PC-9 (cell line): ENCODE measurements around the gene EML1. TPM values are rescaled to one million over a fixed set of nuclear protein-coding genes. Genes with fewer than 3 reads are reported as not detected.

Experiments
- BruUV-seq: library from RNA; stranded (reverse); fragments of 400-500 nt; replicated peaks from 2 replicates; lab custom pipeline; 2021; lab: Mats Ljungman, UMichigan
- CTCF ChIA-PET: fragments of 300-600 bp; sonication (Branson Sonifier 250); formaldehyde crosslinking; loops from one replicate; lab custom pipeline; 2022; ENCODE audit warnings: antibody characterized with exemption; lab: Charles Lee
- POLR2A ChIA-PET: fragments of 300-600 bp; sonication (Branson Sonifier 250); formaldehyde crosslinking; loops from one replicate; lab custom pipeline; 2022; ENCODE audit warnings: antibody characterized with exemption; ENCODE audit not compliant: unreplicated experiment; lab: Charles Lee
- DNase-seq, 2 experiments: peaks; one replicate each; pipeline versions ENCODE4 v3.0.0 to v3.0.0-alpha.2; 2015 to 2022; ENCODE audit warnings: mixed read lengths in 1 of 2
- H2AFZ ChIP-seq: fragments of 200-600 bp; sonication (generic); 2 replicates; pipeline ENCODE4 v1.8.1; 2017; ENCODE audit warnings: antibody characterized with exemption
- H3F3A ChIP-seq: fragments of 200-600 bp; sonication (generic); 2 replicates; pipeline ENCODE4 v1.8.1; 2017; ENCODE audit warnings: antibody characterized with exemption, mild to moderate bottlenecking, low read depth; ENCODE audit not compliant: insufficient read depth
- H3K27ac ChIP-seq: fragments of 200-600 bp; sonication (generic); 2 replicates; pipeline ENCODE4 v1.6.1; 2016; ENCODE audit warnings: mixed run types
- H3K27me3 ChIP-seq: fragments of 200-600 bp; sonication (generic); 2 replicates; pipeline ENCODE4 v1.6.1; 2016; ENCODE audit warnings: low read depth, mixed run types; ENCODE audit not compliant: insufficient read depth
- H3K36me3 ChIP-seq: fragments of 200-600 bp; sonication (generic); 2 replicates; pipeline ENCODE4 v1.6.1; 2016; ENCODE audit warnings: low read depth, mixed run types
- H3K4me1 ChIP-seq: fragments of 200-600 bp; sonication (generic); replicated peaks from 2 replicates; pipeline ENCODE4 v1.6.1; 2016; ENCODE audit warnings: mixed run types; ENCODE audit not compliant: insufficient read depth
- H3K4me2 ChIP-seq: fragments of 200-600 bp; sonication (generic); 2 replicates; pipeline ENCODE4 v1.6.1; 2017; ENCODE audit warnings: mixed run types
- H3K4me3 ChIP-seq: fragments of 200-600 bp; sonication (generic); 2 replicates; pipeline ENCODE4 v1.6.1; 2016; ENCODE audit warnings: mixed run types
- H3K79me2 ChIP-seq: fragments of 200-600 bp; sonication (generic); 2 replicates; pipeline ENCODE4 v1.6.1; 2017; ENCODE audit warnings: low read depth, mixed run types
- H3K9me2 ChIP-seq: fragments of 200-600 bp; sonication (generic); 2 replicates; pipeline ENCODE4 v1.8.1; 2017; ENCODE audit warnings: mild to moderate bottlenecking; ENCODE audit not compliant: insufficient read depth
- H3K9me3 ChIP-seq: fragments of 200-600 bp; sonication (generic); 2 replicates; pipeline ENCODE4 v1.8.1; 2016; ENCODE audit warnings: low read depth; ENCODE audit not compliant: insufficient read depth
- H4K20me1 ChIP-seq: fragments of 200-600 bp; sonication (generic); 2 replicates; pipeline ENCODE4 v1.8.1; 2017; ENCODE audit not compliant: insufficient read depth
- EZH2 ChIP-seq: fragments of 200-600 bp; sonication (generic); IDR thresholded peaks from 2 replicates; pipeline ENCODE4 v1.8.0; 2017; ENCODE audit warnings: antibody characterized with exemption, low read depth
- intact Hi-C: fragments of 100-400 bp; cut with micrococcal nuclease; formaldehyde crosslinking; loops from one replicate; pipeline ENCODE4 v1.10.0; 2022; ENCODE audit not compliant: unreplicated experiment
- total RNA-seq: library from RNA; stranded (reverse); gene quantifications from 2 replicates; pipeline ENCODE4 v1.2.3, GENCODE V29; 2021
- TF ChIP-seq, protein P1 (sequence below): fragments of 200-600 bp; sonication (generic); conservative IDR thresholded peaks from 2 replicates; pipeline ENCODE4 v1.6.1; 2017; ENCODE audit warnings: mixed run types, antibody characterized with exemption, mild to moderate bottlenecking, moderate library complexity

Gene EML1
- total RNA-seq, 1 experiment from 2014 or later: 1.8 TPM

DNA sequence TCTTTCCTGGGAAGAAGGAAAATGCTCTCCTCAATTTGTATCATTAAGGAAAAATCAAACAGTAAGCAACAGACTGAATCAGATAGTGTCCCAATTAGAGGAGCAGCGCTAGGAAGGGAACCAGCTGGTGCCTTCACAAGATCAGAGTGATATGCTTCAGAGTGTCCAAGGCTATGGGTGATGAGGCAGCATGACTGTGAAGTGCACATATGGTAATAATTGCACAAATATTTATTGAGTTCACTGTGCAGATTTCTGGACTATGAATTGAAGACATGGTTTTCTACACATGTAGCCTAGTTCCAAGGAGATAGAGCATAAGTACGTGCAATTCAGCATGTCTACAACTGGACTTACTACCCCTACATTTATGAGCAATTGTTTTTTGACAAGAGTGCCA is 193.2 kb downstream of the EML1 start:
- DNase-seq: no peak
- Histone ChIP-seq H3K79me2 (no peaks in the 10 kb centered on the region), H3K4me3 (no peak overlapping the region), H3F3A (no peaks in the 10 kb centered on the region; the same call in 1 of the 2 replicates), H3K9me2 (no peaks in the 10 kb centered on the region), H3K36me3 (no peaks in the 10 kb centered on the region), H3K4me1 (no peaks in the 10 kb centered on the region), H3K4me2 (no peak overlapping the region), H4K20me1 (no peaks in the 10 kb centered on the region), H3K27ac (no peak overlapping the region), H3K27me3 (no peaks in the 10 kb centered on the region), H3K9me3 (no peaks in the 10 kb centered on the region), H2AFZ (no peak overlapping the region)
- ChIA-PET POLR2A (no interaction called here), CTCF (no interaction called here)
- TF ChIP-seq, protein P1, sequence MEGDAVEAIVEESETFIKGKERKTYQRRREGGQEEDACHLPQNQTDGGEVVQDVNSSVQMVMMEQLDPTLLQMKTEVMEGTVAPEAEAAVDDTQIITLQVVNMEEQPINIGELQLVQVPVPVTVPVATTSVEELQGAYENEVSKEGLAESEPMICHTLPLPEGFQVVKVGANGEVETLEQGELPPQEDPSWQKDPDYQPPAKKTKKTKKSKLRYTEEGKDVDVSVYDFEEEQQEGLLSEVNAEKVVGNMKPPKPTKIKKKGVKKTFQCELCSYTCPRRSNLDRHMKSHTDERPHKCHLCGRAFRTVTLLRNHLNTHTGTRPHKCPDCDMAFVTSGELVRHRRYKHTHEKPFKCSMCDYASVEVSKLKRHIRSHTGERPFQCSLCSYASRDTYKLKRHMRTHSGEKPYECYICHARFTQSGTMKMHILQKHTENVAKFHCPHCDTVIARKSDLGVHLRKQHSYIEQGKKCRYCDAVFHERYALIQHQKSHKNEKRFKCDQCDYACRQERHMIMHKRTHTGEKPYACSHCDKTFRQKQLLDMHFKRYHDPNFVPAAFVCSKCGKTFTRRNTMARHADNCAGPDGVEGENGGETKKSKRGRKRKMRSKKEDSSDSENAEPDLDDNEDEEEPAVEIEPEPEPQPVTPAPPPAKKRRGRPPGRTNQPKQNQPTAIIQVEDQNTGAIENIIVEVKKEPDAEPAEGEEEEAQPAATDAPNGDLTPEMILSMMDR: no peak
- no peak for TF ChIP-seq EZH2
- no TSS peak for BruUV-seq
- intact Hi-C loops: no loop called here

DNA sequence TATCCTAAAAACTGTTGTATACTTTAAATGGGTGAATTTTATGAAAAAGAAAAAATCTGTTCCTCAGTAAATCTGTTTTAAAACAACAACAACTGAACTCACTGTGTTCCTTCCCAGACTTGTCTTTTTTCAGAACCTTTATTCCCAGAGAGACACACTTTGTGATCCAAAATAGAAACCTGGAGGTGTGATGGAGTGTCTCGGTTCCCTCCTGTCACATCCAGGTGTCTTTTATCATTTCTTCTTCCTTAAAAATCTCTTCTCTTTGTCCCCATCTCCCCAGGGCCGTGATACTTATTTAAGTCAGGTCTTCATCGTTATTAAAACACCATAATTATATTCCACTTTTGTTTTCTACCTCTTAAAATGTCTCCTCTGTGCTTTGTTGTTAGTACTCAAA is 195.8 kb downstream of the EML1 start:
- Histone ChIP-seq H3K9me2 (no peaks in the 10 kb centered on the region), H3F3A (no peaks in the 10 kb centered on the region), H4K20me1 (no peaks in the 10 kb centered on the region), H2AFZ (no peak overlapping the region), H3K9me3 (no peaks in the 10 kb centered on the region), H3K79me2 (no peaks in the 10 kb centered on the region), H3K27ac (no peak overlapping the region), H3K27me3 (no peaks in the 10 kb centered on the region), H3K4me3 (no peak overlapping the region), H3K4me2 (no peak overlapping the region), H3K36me3 (no peaks in the 10 kb centered on the region), H3K4me1 (no peaks in the 10 kb centered on the region)
- TF ChIP-seq EZH2: no peak
- TF ChIP-seq, protein P1: no peak
- intact Hi-C loops: no loop called here
- DNase-seq: no peak
- BruUV-seq: no TSS peak
- ChIA-PET POLR2A (no interaction called here), CTCF (no interaction called here)

DNA sequence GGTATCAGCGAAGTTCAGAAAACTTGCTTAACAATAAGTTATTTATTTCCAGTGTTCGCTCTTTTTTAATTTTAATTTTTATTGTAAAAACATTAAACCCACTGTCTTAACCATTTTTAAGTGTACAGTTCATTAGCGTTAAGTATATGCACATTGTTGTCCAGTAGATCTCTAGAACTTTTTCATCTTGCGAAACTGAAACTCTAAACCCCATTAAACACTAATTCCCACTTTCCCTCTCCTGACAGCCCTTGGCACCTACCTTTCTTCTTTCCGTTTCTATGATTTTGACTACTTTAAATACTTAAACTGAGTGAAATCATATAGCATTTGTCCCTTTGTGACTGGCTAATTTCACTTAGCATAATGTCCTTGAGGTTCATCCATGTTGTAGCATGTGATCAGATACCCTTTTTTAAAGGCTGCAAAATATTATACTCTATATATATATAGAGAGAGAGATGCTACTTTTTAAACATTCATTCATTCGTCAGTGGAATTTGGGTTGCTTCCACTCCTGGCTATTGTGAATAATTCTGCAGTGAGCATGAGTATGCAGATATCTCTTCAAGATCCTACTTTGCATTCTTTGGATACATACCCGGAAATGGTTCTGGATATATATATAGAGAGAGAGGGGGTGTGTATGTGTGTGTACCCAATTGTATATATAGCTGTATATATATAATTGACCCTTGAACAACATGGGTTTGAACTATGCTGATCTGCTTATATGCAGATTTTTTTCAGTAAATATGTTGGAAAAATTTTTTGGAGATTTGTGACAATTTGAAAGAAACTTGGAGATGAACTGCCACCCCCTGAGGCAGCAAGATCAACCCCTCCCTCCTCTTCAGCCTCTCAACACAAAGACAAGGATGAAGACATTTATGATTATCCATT is 197.3 kb downstream of the EML1 start:
- Histone ChIP-seq H3K9me2 (no peaks in the 10 kb centered on the region), H3F3A (no peaks in the 10 kb centered on the region), H3K27me3 (no peaks in the 10 kb centered on the region), H4K20me1 (no peaks in the 10 kb centered on the region), H3K4me2 (no peak overlapping the region), H3K4me1 (no peaks in the 10 kb centered on the region), H3K79me2 (no peaks in the 10 kb centered on the region), H3K27ac (no peak overlapping the region), H3K36me3 (no peaks in the 10 kb centered on the region), H3K9me3 (no peaks in the 10 kb centered on the region), H2AFZ (no peak overlapping the region), H3K4me3 (no peak overlapping the region)
- TF ChIP-seq, protein P1: no peak
- intact Hi-C loops: no loop called here
- CTCF ChIA-PET: no interaction called here
- POLR2A ChIA-PET: no interaction called here
- BruUV-seq: no TSS peak
- no peak for DNase-seq
